Middle frontal gyrus (tissue), 1 donor: ENCODE data around the gene ARMC5.
"Not testable (repeated sequence)": the region's sequence is repeated elsewhere in the genome, so short reads cannot be mapped to it uniquely, and the experiment has no call there.

Source experiments
- DNase-seq: peaks from one replicate; pipeline ENCODE4 v3.0.0-alpha.2; 2015; ENCODE audit warnings: low spot score; ENCODE audit errors: extremely low spot score

ARMC5 gene, protein sequence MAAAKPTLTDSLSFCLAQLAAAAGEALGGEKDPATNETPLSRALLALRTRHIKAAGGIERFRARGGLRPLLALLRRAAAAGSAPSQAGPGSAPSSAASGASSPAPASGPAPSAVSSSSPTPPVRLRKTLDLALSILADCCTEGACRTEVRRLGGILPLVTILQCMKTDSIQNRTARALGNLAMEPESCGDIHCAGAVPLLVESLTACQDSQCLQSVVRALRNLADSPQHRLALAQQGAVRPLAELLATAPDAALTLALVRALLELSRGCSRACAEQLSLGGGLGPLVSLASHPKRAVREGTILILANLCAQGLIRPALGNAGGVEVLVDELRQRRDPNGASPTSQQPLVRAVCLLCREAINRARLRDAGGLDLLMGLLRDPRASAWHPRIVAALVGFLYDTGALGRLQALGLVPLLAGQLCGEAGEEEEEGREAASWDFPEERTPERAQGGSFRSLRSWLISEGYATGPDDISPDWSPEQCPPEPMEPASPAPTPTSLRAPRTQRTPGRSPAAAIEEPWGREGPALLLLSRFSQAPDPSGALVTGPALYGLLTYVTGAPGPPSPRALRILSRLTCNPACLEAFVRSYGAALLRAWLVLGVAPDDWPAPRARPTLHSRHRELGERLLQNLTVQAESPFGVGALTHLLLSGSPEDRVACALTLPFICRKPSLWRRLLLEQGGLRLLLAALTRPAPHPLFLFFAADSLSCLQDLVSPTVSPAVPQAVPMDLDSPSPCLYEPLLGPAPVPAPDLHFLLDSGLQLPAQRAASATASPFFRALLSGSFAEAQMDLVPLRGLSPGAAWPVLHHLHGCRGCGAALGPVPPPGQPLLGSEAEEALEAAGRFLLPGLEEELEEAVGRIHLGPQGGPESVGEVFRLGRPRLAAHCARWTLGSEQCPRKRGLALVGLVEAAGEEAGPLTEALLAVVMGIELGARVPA

DNA sequence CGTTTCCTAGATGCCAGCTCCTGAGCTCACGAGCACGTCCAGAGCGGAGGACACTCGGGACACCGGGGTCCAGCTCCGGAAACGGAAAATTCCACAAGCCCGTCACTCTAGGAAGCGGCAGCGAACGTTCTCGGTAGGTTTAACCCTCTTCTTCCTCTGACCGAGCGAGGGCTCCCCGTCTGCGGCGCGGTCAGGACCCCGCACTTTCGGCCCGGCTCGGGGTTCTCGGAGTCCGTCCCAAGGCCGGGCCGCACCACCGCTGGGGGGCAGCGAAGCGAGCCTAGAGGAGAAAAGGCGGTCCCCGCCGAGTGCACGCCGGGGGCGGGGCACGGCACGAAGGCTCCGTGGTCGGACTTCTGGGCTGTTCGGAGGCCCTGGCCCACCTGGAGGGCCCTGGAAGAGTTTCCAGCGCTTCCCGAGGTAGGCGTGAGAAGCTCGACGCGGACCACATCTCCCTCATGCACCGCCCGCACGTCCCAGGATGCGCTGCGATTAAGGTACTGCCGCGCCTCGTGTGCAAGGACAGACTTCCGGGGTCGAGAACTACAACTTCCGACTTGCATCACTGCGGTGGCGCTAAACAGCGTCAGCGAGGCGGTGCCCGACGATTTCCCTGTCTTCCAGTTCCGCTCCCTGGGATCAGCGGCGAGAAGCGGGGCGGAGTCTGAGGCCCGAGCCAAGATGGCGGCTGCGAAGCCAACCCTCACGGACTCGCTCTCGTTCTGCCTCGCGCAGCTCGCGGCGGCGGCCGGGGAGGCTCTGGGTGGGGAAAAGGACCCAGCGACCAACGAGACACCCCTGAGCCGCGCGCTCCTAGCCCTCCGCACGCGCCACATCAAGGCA, at the start of gene ARMC5:
TSS of gene ARMC5 (plus strand) at position 658 of the 843 bp plus-strand sequence. CDS start at position 682, 24 bp downstream.
- DNase-seq = peak; percentile 98

DNA sequence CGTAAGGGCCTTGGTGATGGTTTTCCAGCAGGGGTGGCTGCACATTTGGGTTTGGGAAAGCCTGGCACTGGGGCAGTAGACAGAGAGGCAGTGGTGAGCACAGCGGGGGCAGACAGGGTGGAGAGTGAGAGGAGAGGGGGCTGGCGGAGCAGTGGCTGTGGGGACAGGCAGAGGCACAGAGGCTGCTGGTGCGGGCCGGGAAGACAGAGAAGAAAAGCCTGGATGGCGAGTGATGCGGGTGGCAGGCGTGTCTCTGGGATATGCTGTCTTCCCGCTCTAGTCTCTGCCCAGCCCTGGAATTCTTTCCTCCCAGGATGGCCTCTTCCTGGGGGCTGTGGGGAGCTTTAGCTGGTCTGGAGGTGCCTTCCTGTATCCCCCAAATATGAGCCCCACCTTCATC, 49.2 kb upstream of the ARMC5 start:
- no peak for DNase-seq

DNA sequence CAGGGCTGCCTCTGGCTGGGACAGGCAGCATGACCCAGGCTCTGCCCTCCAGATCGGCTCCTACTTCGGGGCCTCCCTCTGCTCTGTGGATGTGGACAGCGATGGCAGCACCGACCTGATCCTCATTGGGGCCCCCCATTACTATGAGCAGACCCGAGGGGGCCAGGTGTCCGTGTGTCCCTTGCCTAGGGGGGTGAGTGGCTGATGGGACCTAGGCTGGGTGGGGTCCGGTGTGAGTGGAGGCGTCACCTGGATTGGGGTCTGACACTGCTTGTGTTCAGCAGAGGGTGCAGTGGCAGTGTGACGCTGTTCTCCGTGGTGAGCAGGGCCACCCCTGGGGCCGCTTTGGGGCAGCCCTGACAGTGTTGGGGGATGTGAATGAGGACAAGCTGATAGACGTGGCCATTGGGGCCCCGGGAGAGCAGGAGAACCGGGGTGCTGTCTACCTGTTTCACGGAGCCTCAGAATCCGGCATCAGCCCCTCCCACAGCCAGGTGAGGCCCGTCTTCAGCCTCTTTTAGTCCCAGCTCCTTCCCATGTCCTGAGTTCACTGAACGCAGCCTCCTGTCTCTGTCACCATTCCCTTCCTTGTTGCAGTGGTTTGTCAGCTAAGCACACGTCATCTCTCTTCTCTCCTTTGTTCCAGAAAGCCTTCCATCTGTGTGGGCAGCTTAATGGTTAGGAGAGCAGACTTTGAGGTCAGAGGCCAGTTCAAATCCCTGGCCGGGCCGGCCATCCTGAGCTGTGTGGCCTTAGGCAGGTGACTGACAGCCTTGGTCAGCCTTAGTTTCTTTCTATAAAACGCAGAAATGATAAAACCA, 48.1 kb upstream of the ARMC5 start:
- no peak for DNase-seq

DNA sequence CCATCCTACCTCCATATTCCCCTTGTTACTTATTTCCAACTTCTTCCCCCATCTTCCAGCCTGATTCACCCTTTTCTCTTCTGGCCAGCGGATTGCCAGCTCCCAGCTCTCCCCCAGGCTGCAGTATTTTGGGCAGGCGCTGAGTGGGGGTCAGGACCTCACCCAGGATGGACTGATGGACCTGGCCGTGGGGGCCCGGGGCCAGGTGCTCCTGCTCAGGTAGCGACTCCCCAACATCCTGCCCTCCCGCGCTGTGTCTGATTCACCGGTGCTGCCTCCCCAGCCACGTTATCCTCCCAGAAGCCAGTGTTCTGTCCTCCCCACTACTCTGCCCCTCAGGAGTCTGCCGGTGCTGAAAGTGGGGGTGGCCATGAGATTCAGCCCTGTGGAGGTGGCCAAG, 46.6 kb upstream of the ARMC5 start:
- DNase-seq = no peak

DNA sequence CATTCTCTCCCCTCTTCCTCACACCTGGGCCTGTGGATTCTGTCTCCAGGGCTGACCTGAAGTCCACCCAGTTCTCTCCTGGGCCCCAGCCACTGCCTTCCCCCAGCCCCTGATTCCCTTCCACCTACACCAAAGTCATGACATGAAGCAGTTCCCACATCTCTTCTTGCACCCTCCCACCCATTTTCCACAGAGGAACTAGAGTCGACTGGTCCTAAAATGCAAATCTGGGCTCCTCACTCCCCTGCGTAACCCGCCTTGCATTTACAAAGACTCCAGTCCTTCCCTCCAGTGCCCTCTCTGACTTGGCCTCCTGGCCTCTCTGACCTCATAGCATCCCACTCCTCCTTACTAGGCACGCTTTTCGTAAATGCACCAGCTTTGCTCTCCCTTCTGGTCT, 45.9 kb upstream of the ARMC5 start:
- DNase-seq = no peak

DNA sequence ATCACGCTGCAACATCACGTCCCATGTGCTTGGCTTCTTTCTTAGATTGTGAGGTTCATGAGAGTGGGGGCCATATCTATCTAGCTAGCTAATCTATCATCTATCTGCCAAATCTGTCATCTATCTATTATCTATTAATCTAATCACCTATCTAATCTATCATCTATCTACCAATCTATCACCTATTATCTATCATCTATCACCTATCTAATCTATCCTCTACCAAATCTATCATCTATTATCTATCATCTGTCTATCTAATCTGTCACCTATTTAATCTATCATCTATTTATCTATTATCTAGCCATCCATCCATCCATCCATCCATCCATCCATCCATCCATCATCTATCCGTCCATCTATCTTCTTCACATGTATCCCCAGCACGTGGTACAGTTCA, 45.4 kb upstream of the ARMC5 start:
- no peak for DNase-seq

DNA sequence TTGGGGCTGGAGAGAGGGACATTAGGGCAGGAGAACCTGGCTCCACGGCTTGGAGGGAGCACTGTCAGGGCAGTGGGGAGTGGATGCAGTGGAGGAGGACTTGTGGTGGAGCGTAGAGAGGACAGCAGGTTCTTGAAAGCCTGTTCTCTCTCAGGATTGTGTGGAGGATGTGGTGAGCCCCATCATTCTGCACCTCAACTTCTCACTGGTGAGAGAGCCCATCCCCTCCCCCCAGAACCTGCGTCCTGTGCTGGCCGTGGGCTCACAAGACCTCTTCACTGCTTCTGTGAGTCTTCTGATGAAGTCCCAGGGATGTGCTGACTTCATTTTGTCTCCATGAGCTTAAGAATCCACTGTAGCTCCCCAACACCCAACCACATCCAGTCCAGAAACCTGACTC, 44.6 kb upstream of the ARMC5 start:
- no peak for DNase-seq

DNA sequence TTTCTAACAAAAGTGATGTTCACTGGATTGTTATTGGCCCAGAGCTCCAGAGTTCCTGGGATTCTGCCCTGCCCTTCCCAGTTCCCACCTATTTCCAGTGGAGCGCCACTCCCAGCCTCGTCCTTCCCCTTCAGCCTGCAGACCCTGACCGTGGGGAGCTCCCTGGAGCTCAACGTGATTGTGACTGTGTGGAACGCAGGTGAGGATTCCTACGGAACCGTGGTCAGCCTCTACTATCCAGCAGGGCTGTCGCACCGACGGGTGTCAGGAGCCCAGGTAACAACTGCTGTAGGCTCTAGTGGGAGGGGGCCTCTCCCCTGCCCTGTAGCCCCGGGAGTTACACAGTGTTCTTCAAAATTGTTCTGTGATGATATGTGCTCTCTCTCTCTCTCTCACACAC, 42.9 kb upstream of the ARMC5 start:
- DNase-seq = no peak

DNA sequence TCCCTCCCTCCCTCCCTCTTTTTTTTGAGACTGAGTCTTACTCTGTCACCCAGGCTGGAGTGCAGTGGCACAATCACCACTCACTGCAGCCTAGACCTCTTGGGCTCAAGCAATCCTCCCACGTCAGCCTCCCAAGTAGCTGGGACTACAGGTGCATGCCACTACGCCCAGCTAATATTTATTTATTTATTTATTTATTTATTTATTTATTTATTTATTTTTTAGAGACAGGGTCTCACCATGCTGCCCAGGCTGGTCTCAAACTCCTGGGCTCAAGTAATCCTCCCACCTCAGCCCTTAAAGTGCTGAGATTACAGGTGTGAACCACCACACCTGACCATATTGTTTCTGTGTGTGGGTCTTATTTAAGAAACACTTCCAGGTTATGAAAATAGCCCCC, 42.3 kb upstream of the ARMC5 start:
- not testable (repeated sequence) for DNase-seq

DNA sequence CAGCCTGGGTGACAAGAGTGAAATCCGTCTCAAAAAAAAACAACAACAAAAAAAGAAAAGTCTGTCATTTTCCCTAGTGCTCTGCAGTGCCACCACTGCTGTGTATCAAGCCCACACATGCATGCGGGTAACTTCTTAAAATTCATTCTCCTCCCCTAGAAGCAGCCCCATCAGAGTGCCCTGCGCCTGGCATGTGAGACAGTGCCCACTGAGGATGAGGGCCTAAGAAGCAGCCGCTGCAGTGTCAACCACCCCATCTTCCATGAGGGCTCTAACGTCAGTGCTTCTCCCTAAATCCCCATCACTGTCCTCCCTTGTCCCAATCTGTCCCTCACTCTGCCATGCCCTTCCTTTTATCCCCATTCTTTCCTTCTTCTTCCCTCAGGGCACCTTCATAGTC, 41.4 kb upstream of the ARMC5 start:
- no peak for DNase-seq

DNA sequence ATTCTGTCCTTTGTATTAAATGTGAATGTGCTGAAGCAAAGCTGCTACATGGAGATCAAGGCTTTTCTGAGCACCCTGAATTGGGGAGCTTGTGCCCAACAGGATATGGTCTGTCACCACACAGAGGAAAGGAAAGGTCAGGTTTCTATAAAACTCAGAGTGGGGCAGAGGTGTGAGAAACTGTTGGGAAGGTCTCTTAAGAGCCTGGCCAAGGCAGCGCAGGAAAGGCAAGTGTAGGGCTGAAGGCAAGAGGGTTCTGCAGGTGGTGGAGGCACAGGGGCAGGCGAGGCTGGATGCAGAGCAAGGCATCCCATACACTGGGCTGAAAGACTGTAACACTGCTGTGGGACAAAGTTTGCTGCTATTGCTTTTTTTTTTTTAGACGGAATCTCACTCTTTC, 39.3 kb upstream of the ARMC5 start:
- no peak for DNase-seq

DNA sequence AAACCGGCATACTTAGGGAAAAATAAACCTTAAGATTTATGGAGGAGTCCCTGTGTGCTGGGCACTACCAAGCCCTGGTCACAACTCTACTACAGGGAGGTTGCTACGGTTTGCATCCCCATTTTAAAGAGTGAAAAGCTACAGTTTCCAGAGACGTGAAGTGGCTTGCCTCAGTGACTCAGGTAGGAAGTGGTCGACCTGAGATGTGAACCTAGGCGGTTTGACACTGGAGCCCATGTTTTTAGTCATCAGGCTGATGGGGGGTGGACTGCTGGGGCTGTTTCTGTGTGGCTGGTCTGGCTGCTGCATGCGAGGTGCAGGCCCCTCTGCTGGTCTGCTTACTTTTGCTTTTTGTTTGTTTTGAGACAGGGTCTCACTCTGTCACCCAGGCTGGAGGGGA, 37.7 kb upstream of the ARMC5 start:
- no peak for DNase-seq

DNA sequence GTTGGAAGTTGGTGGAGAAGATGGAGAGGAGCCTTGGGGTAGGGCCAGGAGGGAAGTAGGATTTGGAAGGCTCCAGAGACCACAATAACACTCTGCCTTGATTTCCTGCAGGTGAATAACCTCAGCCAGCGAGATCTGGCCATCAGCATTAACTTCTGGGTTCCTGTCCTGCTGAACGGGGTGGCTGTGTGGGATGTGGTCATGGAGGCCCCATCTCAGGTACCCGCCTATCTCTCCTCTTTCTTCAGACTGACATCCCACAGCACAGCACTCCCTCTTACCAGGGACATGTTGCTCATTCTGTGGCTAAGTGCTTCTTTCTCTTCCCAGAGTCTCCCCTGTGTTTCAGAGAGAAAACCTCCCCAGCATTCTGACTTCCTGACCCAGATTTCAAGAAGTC, 36.1 kb upstream of the ARMC5 start:
- DNase-seq = no peak

DNA sequence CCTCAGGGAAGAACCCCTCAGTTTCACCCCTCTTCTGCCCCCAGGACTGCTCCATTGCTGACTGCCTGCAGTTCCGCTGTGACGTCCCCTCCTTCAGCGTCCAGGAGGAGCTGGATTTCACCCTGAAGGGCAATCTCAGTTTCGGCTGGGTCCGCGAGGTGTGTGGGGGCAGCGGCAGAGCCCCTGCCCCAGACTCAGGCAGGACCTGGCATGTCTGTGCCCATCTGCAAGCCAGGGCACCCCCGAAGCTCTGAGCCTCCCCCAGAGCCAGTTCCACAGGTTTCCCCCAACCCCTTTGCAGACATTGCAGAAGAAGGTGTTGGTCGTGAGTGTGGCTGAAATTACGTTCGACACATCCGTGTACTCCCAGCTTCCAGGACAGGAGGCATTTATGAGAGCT, 35.5 kb upstream of the ARMC5 start:
- DNase-seq = no peak

DNA sequence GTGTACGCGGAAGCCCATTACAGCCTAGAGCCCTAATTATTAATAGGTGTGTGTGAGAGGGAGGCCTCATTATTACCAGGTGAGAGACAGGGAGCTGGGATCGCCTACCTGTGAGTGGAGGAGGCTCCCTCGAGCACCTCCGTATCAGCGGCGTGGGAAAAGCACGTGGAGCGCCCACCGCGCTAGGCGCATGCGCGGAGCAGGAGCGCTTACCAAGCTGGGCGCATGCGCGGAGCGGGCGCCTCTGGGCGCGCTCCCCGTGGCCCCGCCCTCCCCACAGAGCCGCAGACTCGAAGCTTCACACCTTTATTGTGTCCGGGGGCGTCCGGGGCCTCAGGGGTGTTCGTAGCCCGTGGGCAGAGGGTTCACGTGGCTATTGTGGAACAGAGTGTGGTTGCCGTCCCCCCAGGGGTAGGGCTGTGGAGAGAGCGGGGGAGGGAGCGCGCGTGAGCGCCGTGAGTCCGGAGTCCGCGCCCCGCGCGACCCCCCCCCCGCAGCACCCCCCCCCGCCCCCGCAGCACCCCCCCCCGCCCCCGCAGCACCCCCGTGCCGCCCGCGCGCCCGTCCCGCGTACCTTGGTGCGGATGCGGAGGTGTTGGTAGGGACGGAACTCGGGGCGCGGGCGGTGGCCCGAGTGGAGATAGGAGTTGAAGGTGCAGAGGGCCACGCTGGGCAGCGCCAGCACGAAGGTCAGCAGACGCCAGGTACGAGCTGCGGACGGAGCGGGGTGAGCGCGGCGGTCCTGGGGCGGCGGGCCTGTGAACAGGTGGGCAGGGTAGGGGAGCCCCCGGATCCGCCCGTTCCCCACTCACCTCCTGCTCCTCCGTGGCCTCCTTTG, 31.6 kb upstream of the ARMC5 start:
- DNase-seq = peak; percentile 24

DNA sequence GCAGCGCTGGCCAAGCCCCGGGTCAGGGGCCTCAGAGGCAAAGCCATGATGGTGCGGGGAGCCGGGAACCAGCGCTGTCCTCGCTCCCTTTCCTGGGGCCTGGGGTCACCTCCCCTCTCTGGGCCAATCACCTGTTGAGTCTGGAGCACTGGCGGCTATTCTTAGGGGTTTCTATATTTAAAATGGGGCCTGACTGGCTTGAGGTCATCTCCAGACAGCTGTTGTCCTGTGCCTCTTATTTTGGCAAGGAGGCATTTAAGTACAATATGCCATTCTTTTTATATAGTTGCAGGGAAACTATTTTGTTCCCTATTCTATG, 31.1 kb upstream of the ARMC5 start, which contains the start of gene COX6A2:
TSS of gene COX6A2 (minus strand) at position 82 of the 319 bp plus-strand sequence. CDS start at position 47, 35 bp downstream.
- DNase-seq = no peak

DNA sequence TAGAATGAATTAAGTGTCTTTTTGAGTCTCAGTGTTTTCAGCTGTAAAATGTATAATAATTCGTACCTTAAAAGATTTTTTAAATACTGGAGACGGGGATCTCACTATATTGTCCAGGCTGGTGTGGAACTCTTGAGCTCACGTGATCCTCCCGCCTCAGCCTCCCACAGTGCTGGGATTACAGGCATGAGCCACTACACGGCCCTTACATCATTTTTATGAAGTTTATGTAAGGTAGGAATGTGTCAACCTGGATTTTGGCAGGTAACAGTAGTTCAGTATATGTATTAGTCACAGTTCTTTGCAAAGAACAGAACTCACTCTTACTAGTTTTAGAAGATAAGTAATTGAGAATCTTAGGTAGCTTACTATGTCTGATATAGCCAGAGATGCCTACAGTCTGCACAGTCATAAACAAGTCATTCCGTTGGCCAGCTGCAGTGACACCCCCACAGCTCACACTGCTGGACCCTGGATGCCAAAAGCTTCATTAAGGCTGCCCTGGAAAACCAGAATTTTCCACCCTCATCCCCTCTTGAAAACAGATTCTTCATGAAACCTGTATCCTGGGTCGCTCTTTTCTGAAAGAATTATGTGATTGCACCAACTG, 30.6 kb upstream of the ARMC5 start:
- DNase-seq = no peak

DNA sequence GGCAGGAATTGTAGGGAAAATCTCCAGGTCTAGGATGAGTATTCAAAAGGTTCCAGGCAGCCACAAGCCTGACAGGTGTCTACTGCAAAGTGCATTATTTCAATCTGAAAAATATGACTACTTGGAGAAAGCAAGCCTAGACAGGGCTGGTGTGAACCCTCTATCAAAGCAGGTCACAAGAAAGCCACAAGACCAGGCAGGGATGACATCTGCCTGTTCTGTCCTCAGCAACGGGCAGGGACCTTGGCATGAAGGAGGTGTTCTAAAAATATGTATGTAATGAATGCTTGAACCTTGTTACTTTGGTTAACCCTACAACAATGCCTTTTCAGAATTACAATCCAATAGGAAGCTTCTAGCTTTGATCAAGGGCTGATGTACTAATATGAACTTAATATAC, 30.0 kb upstream of the ARMC5 start:
- no peak for DNase-seq

DNA sequence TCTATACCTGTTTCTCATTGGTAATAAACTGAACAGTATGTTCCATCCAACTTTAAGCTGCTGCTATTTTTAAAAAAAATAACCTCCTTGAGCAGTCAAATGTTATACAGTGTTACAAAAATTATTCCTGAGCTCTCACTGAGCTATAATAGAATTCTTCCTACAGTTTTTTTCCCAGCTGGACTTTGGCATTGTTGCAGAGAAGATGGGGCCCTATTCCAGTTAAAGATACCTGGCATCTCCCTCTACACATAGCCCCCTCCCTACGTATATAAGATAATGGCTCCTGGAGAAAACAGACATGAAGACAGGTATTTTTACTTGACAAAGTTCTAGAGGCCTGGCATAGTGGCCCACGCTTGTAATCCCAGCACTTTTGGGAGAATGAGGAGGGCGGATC, 29.5 kb upstream of the ARMC5 start:
- DNase-seq = no peak
